ENCODE results near the gene TMEM269.

Gene TMEM269

DNA sequence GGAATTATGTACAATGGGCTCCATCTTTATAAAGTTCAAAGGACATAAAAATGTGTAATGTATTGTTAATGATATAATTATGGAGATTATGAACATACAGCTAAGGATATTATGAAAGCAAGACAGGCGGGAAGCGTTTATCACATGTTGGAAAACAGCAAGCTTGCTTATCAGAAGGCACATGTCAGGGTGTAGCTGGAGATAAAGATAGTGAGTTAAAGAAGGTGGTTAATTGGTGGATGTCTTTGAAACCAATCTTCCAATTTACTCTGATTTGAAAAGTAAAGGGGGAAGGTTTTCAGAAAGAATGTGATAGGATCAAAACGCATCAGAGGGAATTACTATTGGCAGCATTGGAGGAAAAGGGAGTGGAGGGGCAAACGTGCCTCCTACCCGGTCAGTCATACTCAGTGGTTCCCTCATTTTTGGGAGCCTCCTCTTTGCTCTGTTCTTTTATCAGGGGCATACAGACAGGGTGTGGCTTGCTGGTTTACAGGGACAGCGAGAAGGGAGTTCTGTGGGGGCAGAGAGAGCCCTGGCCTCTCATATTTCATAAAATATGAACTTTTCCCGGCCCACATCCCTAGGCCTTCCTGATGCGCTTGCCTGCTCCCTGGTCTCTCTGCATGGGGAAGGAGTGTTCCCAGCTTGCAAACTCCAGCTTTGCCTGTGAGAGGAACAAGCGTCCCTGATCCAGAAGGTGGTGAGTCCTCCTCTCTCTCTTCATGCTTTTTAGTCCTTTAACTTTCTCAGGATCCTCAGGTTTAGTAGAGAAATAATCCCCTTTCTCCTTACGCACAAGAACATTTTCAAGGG is 40.5 kb downstream of the TMEM269 start:
- no peak for DNase-seq

DNA sequence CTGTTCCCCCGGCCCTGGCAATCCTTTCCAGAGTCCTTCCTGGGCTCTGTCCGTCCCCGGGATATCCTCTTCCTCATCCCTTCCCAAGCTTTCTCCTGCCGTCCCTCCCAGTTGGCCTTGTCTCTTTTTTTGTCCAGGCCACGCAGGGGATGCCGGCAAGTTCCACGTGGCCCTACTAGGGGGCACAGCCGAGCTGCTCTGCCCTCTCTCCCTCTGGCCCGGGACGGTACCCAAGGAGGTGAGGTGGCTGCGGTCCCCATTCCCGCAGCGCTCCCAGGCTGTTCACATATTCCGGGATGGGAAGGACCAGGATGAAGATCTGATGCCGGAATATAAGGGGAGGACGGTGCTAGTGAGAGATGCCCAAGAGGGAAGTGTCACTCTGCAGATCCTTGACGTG is 45.8 kb downstream of the TMEM269 start:
- no peak for DNase-seq

- DNase-seq: no peak
These were observed 46.5 kb downstream of the TMEM269 start for GRCh38 chr1:42831273-42831672.

DNA sequence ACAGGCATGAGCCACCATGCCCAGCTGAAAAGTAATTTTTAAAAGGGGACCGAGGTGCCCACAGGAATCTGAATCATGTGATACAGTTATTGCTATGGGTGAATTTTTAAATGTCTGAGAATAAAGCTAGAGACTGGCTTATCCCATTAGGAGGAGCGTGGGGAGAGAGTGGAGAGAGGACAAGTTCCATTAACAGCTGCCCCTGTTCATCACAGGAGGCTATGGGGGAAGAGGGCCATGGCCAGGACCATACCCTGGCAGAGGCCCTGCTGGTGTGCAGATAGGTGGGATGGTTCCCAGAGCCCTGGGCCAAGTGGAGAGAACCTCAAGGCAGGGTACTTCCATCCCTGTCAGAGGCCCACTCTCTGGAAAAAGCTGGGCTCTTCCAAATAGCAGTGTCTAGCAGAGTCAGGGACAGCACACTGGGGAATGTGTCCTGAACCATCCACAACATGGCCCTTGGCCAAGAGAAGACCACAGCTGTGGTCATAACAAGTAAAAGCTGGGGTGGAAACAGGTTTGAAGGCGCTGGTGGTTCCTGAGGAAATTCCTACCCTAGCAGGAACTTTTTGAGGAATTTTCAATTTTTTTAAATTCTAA is 48.0 kb downstream of the TMEM269 start:
- DNase-seq: no peak

- DNase-seq: no peak
These were observed 49.2 kb downstream of the TMEM269 start for GRCh38 chr1:42833981-42834380.

GRCh38 chr1:42834803-42835202 is 50.0 kb downstream of the TMEM269 start:
- DNase-seq: no peak

DNA sequence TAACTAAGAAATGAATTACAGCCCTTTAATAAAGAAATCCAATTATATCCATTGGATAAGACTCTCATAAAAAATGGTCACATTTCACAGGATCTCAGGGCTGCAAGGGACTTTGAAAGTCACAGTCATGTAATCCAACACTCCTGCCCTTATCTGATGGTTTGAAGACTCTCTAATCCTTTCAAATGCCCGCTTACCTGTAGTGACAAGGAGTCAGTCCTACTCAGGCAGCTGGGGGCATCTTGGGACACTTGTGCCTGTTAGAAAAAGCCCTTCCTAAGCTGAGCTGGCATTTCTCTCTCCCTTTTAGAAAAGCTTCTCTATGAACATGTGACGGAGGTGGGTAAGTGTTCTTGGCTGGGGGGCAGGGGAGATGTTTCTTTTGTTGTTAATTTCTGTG is 50.6 kb downstream of the TMEM269 start:
- DNase-seq: no peak

DNA sequence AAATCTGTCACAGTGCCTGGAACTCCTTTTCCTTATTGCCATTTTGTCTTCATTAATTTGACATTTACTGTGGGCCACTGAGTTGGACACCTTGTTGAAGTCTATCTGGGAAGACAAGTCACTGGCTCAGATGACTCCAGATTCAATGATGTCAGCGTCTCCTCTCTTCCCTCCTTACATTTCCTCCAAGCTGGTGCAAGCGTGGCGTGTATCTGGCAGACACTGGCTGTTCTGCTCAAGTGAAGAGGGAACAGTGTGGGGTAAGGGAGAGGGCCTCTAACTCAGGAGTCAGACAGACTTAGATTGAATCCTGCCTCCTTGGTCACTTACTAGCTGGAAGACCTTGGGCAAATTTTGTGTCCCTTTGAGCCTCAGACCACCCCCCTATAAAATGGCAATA is 52.9 kb downstream of the TMEM269 start:
- DNase-seq: no peak

- no peak for DNase-seq
These were observed 53.8 kb downstream of the TMEM269 start for GRCh38 chr1:42838482-42839190.

- no peak for DNase-seq
These were observed 56.2 kb downstream of the TMEM269 start for GRCh38 chr1:42841010-42841409.

GRCh38 chr1:42841440-42842147 is 56.8 kb downstream of the TMEM269 start:
- DNase-seq: no peak

DNA sequence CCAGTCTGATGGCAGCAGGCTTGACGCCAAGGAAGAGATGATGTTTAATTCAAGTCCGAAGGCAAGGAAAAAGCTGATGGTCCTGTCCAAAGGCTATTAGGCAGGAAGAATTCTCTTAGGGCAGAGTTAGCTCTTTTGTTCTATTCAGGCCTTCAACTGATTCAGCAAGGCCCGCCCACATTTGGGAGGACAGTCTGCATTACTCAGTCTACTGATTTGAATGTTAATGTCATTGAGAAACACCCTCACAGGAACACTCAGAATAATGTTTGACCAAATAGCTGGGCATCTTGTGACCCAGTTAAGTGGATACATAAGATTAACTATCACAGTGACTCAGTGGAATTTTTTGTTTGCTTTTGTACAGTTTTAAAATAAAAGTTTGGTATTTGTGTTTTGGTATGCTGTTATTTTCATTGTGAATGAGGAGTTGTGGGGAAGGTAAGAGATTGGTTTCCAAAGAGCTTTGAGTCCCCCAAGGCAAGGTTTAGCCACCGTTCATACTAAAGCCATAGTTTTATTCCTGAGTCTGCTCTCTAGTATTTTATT is 59.9 kb downstream of the TMEM269 start:
- DNase-seq: no peak

- no peak for DNase-seq
These were observed 60.4 kb downstream of the TMEM269 start for GRCh38 chr1:42845193-42845592.

DNA sequence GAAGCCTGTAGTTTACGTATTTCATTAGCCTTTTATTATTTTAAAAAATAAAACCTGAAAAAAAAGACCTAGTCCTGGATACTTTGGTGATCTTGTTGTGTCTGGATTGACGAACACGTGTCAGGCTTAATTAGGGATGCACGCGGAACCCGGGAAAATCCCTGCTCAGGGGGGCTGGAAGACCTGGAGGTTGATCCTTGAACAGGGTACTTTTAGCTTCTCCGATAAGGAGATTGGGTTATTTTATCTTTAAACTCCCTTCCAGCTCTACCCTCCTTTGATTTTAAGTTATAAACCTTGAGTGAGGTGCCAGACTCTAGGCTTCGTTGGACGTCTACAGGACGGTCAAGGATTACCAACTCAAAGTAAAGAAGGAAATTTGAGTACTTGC is 61.1 kb downstream of the TMEM269 start:
- DNase-seq: no peak

GRCh38 chr1:42846257-42847110 is 61.7 kb downstream of the TMEM269 start, which contains the start of gene ZNF691:
TSS of gene ZNF691 (plus strand) at chr1:42846613. CDS start at chr1:42849659, 3,046 bp downstream.
- peak; percentile 88 to 89 for DNase-seq

DNA sequence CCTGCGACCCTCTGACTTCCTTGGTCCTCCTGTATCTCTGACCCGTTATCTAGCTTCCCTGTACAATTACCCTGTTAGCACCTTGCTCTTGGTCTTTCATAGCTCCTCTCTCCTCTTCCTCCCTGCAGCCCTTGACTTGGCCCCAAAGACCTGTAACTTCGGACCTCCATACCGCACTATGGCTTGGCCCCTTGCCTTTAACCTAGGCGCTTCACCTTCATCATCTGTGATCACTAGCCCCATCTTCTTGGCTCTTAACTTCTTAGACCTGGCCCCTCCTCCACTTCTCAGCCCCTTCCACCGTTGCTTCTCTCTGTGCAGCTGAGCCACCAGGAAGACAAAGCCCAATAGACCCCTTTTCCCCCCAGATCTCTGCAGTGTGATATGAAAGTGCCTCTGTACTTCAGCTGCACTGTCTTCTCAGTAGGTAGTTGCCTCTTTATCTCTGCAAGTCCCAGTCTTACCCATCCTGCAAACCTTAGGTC is 62.4 kb downstream of the TMEM269 start:
- no peak for DNase-seq

DNA sequence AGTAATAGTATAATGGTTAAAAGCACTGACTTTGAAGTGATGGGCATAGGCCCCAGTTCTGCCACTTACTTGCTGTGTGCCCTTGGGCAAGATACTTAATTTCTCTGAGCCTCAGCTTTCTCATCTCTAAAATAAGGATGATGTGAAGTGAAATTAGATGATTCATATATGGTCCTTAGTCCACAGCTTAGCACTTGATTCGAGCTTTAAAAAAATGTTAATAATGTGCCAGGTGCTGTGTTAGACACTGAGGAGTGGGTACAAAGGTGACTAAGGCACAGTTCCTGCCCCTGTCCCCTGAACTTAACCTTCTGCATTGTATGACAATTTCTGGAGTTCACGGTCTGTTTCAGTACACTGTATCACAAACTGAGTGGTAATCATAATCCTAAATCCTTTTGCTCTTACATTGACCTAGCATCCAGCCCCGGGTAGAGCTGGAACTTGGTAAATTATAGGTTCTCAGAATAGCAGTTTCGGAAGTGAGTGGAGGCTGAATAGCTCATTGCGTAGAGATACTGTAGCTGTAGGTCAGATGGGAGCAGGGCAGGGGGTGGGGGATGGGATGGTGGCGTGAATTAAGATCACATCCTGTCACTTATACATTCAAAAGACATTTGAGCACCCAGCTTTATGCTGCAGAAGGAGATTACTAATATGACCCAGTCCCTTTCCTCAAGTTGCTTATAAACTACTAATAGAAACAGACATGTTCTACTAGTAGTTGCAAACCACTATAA is 63.1 kb downstream of the TMEM269 start:
- no peak for DNase-seq

DNA sequence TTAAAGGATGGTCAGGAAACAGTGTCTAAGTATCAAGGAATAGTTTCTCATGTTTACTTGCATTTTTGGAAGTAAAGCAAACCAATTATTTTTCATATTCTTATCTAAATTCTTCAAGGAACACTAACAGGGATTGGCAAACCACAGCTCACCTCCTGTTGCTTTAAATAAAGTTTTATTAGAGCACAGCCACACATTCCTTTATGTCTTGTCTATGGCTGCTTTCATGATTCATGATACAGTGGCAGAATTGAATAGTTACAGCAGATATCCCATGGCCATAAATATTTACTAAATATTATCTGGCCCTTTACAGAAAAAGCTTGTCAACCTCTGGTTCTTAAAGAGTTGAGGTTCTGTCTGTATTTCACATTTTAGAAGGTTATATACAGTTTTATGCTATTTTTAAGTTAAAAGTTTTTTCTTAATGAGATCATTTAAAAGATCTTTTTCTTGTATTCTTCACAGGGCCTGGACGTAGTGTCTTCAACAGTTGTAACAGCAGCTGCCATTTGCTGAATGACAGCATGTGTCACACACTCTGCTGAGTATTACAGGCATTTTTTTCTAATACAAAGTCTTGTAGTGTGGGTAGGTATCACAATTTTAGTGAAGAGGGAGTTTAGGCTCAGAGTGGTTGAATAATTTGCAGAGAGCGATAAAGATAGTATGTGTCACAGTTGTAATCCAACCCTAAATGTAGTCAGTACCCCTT is 64.2 kb downstream of the TMEM269 start:
- DNase-seq: no peak

GRCh38 chr1:42849944-42850343 is 65.2 kb downstream of the TMEM269 start:
- DNase-seq: no peak
